Stimulated activated CD4-positive, alpha-beta T cell treated with anti-CD3 and anti-CD28 coated beads, Interleukin-15, amount 100 ng/mL, for 48 hours (primary cell): ENCODE results near the gene SNPH.
"Not testable (repeated sequence)": the region's sequence is repeated elsewhere in the genome, so short reads cannot be mapped to it uniquely, and the experiment has no call there.

Experiments used
- DNase-seq, 2 donors: peaks; one replicate each; pipeline ENCODE4 v3.0.0-alpha.2; 2020; ENCODE audit warnings: low read depth in 2 of 2

SNPH gene

GRCh38 chr20:1266167-1266973 is at the start of gene SNPH:
Gene SNPH (plus strand): TSS chr20:1266294. CDS start chr20:1296240, 29,946 bp downstream.
- peak; percentile 41 to 63 for DNase-seq

- DNase-seq: not testable (repeated sequence)
Observed at GRCh38 chr20:1216527-1217427, 49.3 kb upstream of the SNPH start.

DNA sequence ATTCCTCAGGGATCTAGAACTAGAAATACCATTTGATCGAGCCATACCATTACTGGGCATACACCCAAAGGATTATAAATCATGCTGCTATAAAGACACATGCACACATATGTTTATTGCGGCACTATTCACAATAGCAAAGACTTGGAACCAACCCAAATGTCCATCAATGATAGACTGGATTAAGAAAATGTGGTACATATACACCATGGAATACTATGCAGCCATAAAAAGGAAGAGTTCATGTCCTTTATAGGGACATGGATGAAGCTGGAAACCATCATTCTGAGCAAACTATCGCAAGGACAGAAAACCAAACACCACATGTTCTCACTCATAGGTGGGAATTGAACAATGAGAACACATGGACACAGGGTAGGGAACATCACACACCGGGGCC is 43.3 kb upstream of the SNPH start:
- not testable (repeated sequence) for DNase-seq

GRCh38 chr20:1224205-1224890 is 41.7 kb upstream of the SNPH start:
- no peak for DNase-seq

GRCh38 chr20:1225263-1225782 is 40.8 kb upstream of the SNPH start:
- DNase-seq: no peak

- peak; percentile 69 to 84 for DNase-seq
Observed at GRCh38 chr20:1225783-1226654, 40.1 kb upstream of the SNPH start, which contains the start of gene RAD21L1. Gene RAD21L1 (plus strand): TSS chr20:1226044. CDS start chr20:1228454, 2,410 bp downstream.

GRCh38 chr20:1229541-1229940 is 36.6 kb upstream of the SNPH start:
- no peak for DNase-seq

DNA sequence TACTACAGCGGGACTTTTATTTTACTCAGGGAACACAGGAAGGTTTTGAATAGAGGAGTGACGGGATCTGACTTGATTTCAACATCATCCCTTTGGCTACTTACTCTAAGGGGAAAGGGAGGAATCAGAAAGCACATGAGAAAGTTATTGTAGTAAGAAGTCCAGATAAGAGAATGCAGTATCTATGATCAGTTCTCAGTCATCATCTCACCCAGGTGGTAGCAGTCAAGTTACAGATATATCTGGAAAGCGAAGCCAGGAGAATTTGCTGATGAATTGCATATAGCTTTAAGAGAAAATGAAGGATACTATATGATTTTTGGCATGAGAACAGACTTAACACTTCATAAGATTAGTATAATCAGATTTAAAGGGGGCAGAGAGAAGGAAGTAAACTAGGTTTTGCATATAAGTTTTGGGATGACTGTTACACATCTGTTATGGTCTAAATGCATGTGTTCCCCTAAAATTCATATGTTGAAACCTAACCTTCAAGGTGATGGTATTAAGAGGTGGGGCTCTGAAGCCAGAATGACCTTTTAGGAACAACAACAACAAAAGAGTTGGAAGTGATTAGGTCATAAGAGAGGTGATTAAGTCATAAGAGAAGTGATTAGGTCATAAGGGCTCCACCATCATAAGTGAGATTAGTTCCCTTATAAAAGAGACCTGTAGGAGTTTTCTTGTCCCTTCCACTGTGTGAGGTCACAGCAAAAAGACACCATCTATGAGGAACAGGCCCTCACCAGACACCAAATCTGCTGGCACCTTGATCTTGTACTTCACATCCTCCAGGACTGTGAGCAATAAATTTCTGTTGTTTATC is 33.6 kb upstream of the SNPH start:
- no peak for DNase-seq

DNA sequence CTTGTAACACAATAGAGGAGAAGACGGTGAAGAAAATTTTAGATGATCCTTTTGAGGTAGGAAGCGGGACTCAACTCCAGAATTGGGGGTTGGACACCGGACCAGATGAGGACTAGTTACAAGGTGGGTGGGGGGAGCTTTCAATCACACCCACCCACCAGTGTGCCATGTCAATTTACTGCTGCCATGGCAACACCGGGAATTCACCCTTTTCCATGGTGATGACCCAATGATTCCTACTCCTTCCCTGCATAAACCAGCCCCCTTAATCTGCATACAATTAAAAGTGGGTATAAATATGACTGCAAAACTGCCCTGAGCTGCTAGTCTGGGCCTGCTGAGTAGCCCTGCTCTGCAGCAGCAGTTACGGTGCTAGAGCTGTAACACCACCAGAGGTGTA is 25.5 kb upstream of the SNPH start:
- DNase-seq: no peak

DNA sequence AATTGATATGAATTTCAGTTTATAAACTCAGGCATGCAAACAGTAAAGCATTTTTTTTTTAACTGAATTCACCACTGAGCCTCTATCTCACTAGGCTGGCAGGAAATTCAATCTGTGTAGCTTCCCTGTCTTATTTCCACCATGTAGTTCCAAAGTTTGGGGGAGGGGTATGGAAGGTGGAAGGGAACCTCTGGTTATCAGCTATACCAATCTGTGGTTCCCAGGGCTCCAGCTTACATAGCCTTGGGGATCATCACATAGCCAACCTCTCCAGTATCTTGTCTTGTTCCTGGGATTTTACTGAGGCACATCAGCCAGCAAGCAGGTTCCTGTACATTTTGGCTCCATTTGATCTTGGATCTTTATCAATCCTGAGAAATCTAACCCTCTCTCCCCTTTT is 24.6 kb upstream of the SNPH start:
- DNase-seq: no peak

DNA sequence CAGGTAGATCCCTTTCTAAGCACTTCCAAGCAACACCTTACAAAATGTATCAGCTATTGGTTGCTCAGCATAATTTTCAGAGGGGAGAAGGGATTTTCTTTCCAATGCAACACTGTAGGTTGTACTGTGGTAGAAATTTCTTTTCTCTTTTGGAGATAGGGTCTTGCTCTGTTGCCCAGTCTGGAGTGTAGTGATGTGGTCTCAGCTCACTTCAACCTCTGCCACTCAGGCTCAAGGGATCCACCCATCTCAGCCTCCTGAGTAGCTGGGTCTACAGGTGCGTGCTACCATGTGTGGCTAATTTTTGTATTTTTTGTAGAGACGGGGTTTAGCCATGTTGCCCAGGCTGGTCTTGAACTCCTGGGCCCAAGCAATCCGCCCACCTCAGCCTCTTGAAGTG is 24.0 kb upstream of the SNPH start:
- DNase-seq: no peak

DNA sequence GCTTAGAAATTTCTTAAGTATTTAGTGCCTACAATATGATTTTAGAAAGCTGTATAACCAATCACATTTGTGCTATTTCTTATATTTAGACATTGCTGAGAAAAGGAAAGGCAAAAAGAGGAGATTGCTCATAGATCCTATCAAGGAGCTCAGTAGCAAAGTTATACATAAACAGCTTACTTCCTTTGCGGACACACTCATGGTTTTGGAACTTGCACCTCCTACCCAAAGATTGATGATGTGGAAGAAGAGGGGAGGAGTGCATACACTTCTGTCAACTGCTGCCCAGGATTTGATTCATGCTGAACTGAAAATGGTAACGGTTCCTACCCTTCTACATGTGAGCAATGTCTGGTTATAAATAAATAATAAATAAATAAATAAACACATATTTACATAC is 23.6 kb upstream of the SNPH start:
- no peak for DNase-seq

GRCh38 chr20:1245578-1245977 is 20.5 kb upstream of the SNPH start:
- no peak for DNase-seq

DNA sequence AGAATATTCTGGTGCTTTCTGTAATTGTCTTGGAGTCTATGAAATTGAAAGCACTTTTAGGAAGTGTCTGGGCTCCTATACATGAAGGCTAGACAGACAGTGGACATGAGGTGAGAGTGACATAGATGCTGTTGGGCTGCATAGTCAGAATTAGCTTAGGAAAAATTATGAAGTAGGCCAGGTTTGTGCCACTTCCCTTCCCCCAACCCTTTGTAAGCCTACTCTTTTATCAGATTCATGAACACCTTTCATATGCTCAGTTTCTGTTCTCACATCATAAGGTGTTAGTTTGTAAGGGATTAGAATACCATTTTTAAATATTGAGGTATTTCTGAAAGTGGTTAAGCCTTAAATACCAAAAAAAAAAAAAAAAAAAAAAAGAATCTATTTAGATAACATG is 18.4 kb upstream of the SNPH start:
- no peak for DNase-seq

- not testable (repeated sequence) for DNase-seq
Observed at GRCh38 chr20:1250282-1250681, 15.8 kb upstream of the SNPH start.

DNA sequence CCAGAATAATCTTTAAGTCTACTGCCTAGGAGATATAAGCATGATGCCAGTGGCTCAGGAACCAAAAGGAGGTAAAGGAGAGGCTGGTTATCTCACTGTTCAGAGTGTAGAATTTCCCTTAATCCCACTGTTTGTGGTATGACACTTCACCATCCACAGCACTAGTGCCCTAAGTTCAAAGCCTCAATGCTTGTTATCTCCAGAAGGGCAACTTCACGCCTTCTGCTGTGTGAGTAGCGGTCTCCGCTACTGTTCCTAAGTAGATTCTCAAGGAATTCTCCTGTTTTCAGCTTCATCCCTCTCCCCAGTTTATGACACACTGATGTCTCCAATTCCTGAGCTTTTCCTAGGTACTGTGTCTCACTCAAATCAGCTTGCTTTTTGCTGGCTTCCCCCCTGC is 13.7 kb upstream of the SNPH start:
- no peak for DNase-seq

DNA sequence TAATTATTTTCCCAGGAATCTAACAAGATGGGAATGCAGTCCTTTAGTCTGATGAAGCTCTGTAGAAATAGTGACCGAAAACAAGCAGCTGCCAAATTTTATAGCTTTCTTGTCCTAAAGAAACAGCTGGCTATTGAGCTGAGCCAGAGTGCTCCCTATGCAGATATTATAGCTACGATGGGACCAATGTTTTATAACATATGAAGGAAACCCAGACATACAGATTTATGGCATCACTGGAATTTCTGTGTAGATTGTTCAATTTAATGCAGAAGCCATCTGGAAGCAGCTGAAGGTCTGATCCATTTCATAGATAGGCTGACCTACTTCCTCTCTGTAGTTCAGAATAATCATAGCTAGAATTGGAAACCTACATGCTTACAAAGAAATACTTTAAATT is 11.8 kb upstream of the SNPH start:
- no peak for DNase-seq

GRCh38 chr20:1255675-1256074 is 10.4 kb upstream of the SNPH start:
- DNase-seq: no peak

DNA sequence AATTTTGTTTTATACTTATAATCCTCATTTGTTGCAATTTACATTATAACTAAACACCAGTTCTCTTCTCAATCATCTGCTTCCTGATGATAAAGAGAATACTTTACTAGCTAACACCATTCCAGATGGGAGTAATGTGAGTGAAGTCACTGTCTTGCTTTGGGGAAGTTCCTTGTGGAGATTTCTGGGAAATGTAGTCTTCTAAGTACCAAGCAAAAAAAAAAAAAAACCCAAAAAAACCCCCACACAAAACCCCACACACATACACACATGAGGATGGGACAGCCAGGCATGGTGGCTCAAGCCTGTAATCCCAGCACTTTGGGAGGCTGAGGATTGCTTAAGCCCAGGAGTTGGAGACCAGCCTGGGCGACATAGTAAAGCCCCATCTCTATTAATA is 2.2 kb upstream of the SNPH start:
- DNase-seq: no peak

DNA sequence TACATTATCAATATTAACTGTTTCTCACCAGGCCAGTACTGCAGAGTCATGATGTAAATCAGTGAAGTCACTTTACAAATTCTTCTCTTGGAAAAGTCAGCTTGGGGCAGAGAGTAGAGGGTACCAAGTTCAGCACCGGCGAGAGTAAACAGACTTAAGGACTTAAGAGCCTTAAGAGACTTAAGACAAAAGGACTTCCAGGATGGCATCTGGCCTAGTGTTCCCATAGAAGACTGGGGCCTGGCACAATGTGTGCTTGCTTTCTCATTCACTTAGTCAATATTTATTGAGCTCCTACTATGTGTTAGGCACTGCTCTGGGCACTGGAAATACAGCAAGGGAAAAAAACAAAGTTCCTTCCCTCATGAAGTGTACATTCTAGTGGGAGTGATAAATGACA is 1.4 kb upstream of the SNPH start:
- DNase-seq: no peak
